Ovary (tissue), 9 donors: ENCODE measurements around the gene SOCS3. TPM values are rescaled to one million over a fixed set of nuclear protein-coding genes. Genes with fewer than 3 reads are reported as not detected.

Experiments used
- DNase-seq, 5 donors: peaks; one replicate each; pipeline ENCODE4 v3.0.0-alpha.2; 2019 to 2020
- H3K27ac ChIP-seq, 2 donors: fragments of 200-600 bp; one replicate each; pipeline versions ENCODE4 v1.5.1 to v1.8.0; 2019 to 2022
- H3K27me3 ChIP-seq: fragments of 200-600 bp; one replicate; pipeline ENCODE4 v1.8.0; 2022
- H3K36me3 ChIP-seq: fragments of 200-600 bp; sonication (generic); one replicate; pipeline ENCODE4 v1.5.1; 2019
- H3K4me1 ChIP-seq: one replicate; pipeline ENCODE4 v1.8.1; 2013; ENCODE audit warnings: mild to moderate bottlenecking, moderate library complexity; ENCODE audit not compliant: insufficient read depth
- H3K4me3 ChIP-seq: fragments of 200-600 bp; sonication (generic); one replicate; pipeline ENCODE4 v1.5.1; 2017
- H3K9me3 ChIP-seq, 2 donors: fragments of 200-600 bp in 1 of 2; sonication (generic) in 1 of 2; one replicate each; pipeline versions ENCODE4 v1.5.1 to v1.8.1; 2013 to 2019; ENCODE audit warnings: mild to moderate bottlenecking in 1 of 2, moderate library complexity in 1 of 2
- EP300 ChIP-seq: sonication (generic); formaldehyde crosslinking; IDR thresholded peaks from one replicate; pipeline ENCODE4 v1.6.1; 2017; ENCODE audit warnings: antibody characterized with exemption
- POLR2A ChIP-seq: fragments of 450-650 bp; IDR thresholded peaks from one replicate; pipeline ENCODE4 v1.6.1; 2017; ENCODE audit warnings: antibody characterized with exemption, mild to moderate bottlenecking, moderate library complexity
- WGBS, 3 donors: extraction: QIAGEN DNeasy Blood & Tissue Kit in 1 of 3; methylation state at CpG; one replicate each; pipeline versions ENCODE4 v1.1.5 to v1.1.7; 2013 to 2017; 5-methylcytosine and 5-hydroxymethylcytosine counted together
- intact Hi-C, 4 donors: fragments of 100-400 bp; cut with DNase I; formaldehyde crosslinking; loops; one replicate each; pipeline versions ENCODE4 v1.11.0 to v1.15.1; 2022 to 2023
- polyA plus RNA-seq, 2 donors: library from polyadenylated mRNA; stranded (reverse); fragments of 200-250 nt in 1 of 2; fragments of 350-450 nt in 1 of 2; fragmentation: Illumina TruSeq in 1 of 2; extraction: RNeasy Lipid Tissue Mini Kit (QIAGEN cat#74804) in 1 of 2; gene quantifications; one replicate each; pipeline ENCODE4 v1.2.3, GENCODE V29; 2013 to 2014
- total RNA-seq, 7 donors: library from RNA; depleted of rRNA in 2 of 7; stranded (reverse); fragments of >200 nt in 2 of 7; fragmentation: NEBNext Ultra II Directional in 3 of 7; extraction: Animal tissue kit (Norgen Biotek cat#: 25700) in 3 of 7; gene quantifications; one replicate each; pipeline versions ENCODE4 v1.1.0 to v1.2.4, GENCODE V29; 2016 to 2023
- TF ChIP-seq, protein P1 (sequence below), 3 donors: fragments of 450-650 bp in 2 of 3; fragments of 200-600 bp in 1 of 3; IDR thresholded peaks; one replicate each; pipeline versions ENCODE4 v1.5.1 to v1.8.0; 2016 to 2022; ENCODE audit warnings: antibody characterized with exemption in 3 of 3, mild to moderate bottlenecking in 1 of 3
- donor health status: DM: no; HTN: no; CAD: no; lungs with moderate emphysema.
- donor health status: DM: no; HTN: no; CAD: no.
- donor health status: Bipolar disorder and iron deficiency.
- donor health status: DM: yes; HTN: yes; CAD: no.
- donor health status: DM: no; HTN: no; CAD: no.
- donor health status: DM: yes; HTN: yes; CAD: no.

SOCS3 gene
- total and polyA plus RNA-seq, 9 donors = 14.4 to 284 (median 56.5) TPM

DNA sequence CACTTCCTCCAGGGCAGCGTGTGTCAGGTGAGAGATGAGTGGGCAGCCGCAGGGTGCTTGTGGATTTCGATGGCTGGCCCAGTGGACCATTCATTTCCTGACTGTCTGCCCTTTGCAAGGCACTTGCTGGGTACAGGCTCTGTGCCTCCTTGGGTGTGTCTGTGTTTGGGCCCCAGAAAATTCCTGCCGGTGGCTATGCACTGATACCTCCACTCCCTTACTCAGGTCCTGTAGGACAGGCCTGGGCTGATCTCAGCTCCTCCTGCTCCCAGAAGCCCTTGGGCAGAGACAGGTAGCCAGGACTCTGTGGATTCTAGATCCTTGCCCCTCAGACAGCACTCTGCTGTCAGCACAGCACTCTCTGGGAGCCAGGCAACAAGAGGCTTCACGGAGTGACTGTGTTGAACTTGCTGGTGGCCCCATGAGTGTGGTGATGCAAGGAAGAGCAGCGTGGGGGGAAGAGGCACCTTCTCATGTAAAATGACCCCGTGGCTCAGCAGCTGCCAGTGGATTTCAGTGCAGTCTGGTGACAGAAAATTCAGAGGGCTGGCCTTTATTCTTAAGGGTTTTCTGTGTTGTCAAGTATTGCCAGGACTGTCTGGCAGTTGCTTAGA is 47.6 kb upstream of the SOCS3 start:
- Histone ChIP-seq H3K4me3 (no peak overlapping the region), H3K36me3 (no peaks in the 10 kb centered on the region), H3K27me3 (no peaks in the 10 kb centered on the region), H3K9me3 (no peaks in the 10 kb centered on the region), H3K27ac (no peak overlapping the region), H3K4me1 (no peaks in the 10 kb centered on the region)
- DNase-seq = no peak
- TF ChIP-seq POLR2A (no peak), EP300 (no peak)
- TF ChIP-seq, protein P1, sequence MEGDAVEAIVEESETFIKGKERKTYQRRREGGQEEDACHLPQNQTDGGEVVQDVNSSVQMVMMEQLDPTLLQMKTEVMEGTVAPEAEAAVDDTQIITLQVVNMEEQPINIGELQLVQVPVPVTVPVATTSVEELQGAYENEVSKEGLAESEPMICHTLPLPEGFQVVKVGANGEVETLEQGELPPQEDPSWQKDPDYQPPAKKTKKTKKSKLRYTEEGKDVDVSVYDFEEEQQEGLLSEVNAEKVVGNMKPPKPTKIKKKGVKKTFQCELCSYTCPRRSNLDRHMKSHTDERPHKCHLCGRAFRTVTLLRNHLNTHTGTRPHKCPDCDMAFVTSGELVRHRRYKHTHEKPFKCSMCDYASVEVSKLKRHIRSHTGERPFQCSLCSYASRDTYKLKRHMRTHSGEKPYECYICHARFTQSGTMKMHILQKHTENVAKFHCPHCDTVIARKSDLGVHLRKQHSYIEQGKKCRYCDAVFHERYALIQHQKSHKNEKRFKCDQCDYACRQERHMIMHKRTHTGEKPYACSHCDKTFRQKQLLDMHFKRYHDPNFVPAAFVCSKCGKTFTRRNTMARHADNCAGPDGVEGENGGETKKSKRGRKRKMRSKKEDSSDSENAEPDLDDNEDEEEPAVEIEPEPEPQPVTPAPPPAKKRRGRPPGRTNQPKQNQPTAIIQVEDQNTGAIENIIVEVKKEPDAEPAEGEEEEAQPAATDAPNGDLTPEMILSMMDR (IDR thresholded peaks at IDR 0.05) = no peak
- 85 to 95% (median 88%) methylated on average over 7 of the region's 7 CpGs for WGBS, 3 donors
- intact Hi-C loops = loop anchor here in 1 of 4 donors (10.0 kb wide), 1 partner anchor 1663 kb away; no protein-coding TSS in a partner anchor

DNA sequence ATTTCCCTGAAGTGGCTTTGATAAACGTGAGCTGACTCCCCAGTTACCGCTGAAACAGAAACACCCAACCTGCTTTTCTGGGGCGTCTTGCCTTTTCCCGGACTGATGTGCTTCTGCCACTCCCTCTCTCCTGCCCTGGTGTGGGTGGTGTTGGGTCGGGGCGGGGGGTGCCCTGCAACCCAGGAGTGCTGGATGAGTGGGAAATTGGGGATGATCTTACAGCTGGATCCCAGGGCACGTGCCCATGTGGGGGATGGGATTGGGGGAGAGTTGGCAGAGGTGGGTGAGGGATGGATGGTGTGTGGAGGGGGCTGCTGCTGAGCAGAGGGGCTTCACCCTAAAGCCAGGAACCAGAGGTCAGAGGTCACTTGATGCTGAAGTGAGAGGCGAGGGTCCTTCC is 47.0 kb upstream of the SOCS3 start:
- H3K4me1 ChIP-seq = no peaks in the 10 kb centered on the region
- no peaks in the 10 kb centered on the region for H3K27me3 ChIP-seq
- 79 to 81% (median 81%) methylated on average over 8 of the region's 8 CpGs for WGBS, 3 donors
- intact Hi-C loops = loop anchor here in 1 of 4 donors (10.0 kb wide), 1 partner anchor 1662 kb away; no protein-coding TSS in a partner anchor
- no peaks in the 10 kb centered on the region for H3K9me3 ChIP-seq
- H3K4me3 ChIP-seq = no peak overlapping the region
- no peak overlapping the region for H3K27ac ChIP-seq
- TF ChIP-seq POLR2A (no peak), EP300 (no peak)
- TF ChIP-seq, protein P1 (IDR thresholded peaks at IDR 0.05) = no peak
- H3K36me3 ChIP-seq = no peaks in the 10 kb centered on the region
- DNase-seq = no peak

DNA sequence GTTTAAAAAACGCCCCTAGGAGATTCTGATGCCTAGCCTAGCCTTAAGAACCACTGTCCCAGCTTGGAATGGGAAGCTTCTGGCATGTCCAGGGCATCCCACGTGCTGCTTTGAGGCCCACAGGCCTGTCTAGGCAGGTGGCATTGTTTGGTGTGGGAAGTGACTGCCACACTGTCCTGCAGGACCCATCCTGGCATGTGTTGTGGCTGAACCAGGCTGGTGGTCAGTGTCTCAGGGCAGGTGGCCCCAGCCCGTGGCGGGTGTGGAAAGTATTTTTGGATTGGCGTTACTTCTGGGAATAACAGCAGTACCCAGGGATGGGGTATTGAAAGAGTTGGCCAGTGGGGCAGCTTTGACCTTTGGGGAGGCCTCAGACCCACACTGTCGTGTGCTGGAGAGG is 46.5 kb upstream of the SOCS3 start:
- 90 to 92% (median 92%) methylated on average over 6 of the region's 6 CpGs for WGBS, 3 donors
- Histone ChIP-seq H3K4me3 (no peak overlapping the region), H3K27me3 (no peaks in the 10 kb centered on the region), H3K9me3 (no peaks in the 10 kb centered on the region), H3K36me3 (no peaks in the 10 kb centered on the region), H3K27ac (no peak overlapping the region), H3K4me1 (no peaks in the 10 kb centered on the region)
- TF ChIP-seq, protein P1 (IDR thresholded peaks at IDR 0.05) = no peak
- no peak for TF ChIP-seq POLR2A
- no peak for TF ChIP-seq EP300
- DNase-seq = no peak
- intact Hi-C loops = loop anchor here in 1 of 4 donors (10.0 kb wide), 1 partner anchor 1662 kb away; no protein-coding TSS in a partner anchor

DNA sequence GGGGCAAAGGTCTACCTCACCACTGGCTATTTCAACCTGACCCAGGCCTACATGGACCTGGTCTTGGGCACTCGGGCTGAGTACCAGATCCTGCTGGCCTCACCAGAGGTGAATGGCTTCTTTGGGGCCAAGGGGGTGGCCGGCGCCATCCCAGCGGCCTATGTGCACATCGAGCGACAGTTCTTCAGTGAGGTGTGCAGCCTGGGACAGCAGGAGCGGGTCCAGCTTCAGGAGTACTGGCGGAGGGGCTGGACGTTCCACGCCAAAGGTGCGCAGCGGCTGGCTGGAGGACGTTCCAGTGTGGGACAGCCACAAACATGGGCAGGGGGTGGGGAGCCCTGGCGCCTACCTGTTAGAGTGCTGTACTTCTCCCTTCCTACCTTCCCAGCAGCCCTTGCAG is 43.9 kb upstream of the SOCS3 start:
- H3K4me1 ChIP-seq = no peaks in the 10 kb centered on the region
- no peaks in the 10 kb centered on the region for H3K36me3 ChIP-seq
- no peak overlapping the region for H3K27ac ChIP-seq
- TF ChIP-seq EP300 (no peak), POLR2A (no peak)
- TF ChIP-seq, protein P1 (IDR thresholded peaks at IDR 0.05) = no peak
- no peaks in the 10 kb centered on the region for H3K9me3 ChIP-seq
- no peak overlapping the region for H3K4me3 ChIP-seq
- DNase-seq = no peak
- intact Hi-C loops = loop anchor here in 1 of 4 donors (10.0 kb wide), 1 partner anchor 1659 kb away; no protein-coding TSS in a partner anchor
- WGBS, 3 donors = 94 to 95% (median 94%) methylated on average over 14 of the region's 14 CpGs
- H3K27me3 ChIP-seq = no peaks in the 10 kb centered on the region
